ENCODE data around the gene GOSR2.

- TF ChIP-seq CTCF (IDR thresholded peaks at IDR 0.05 in 2 of 3, conservative IDR thresholded peaks at IDR 0.05 in 1 of 3; ENCODE audit: insufficient read depth in 2 of 3, low read depth in 1 of 3, low read length in 3 of 3) (no peak), ZNF274 (IDR thresholded peaks at IDR 0.05; ENCODE audit: borderline replicate concordance, low read depth, low read length) (no peak), PRDM10 (IDR thresholded peaks at IDR 0.05; ENCODE audit: partially characterized antibody) (no peak), ZNF79 (CRISPR knock-in tag; IDR thresholded peaks at IDR 0.05; ENCODE audit: low read depth) (no peak), ZNF277 (CRISPR knock-in tag; IDR thresholded peaks at IDR 0.05; ENCODE audit: borderline replicate concordance) (no peak), E2F4 (CRISPR knock-in tag; IDR thresholded peaks at IDR 0.05; ENCODE audit: low read depth) (no peak), NFATC3 (IDR thresholded peaks at IDR 0.05) (no peak), RBM17 (IDR thresholded peaks at IDR 0.05; ENCODE audit: borderline replicate concordance, low read depth, low read length) (no peak), POLR2A (conservative IDR thresholded peaks at IDR 0.05) (no peak), EZH2 (IDR thresholded peaks at IDR 0.05; ENCODE audit: borderline replicate concordance, low read depth, low read length) (no peak), SMARCB1 (IDR thresholded peaks at IDR 0.05; ENCODE audit: insufficient read length, low read depth) (no peak), RBM39 (optimal IDR thresholded peaks at IDR 0.05; ENCODE audit: low read depth, low read length) (no peak), SP1 (CRISPR knock-in tag; IDR thresholded peaks at IDR 0.05) (no peak)
Observed at GRCh38 chr17:46984892-46985291, 61.9 kb downstream of the GOSR2 start.
